Measurements from ENCODE around the gene CCRL2.

GRCh38 chr3:46399098-46399497 is 8.0 kb upstream of the CCRL2 start:
- TF ChIP-seq CTCF (conservative IDR thresholded peaks at IDR 0.05 in 1 of 2, IDR thresholded peaks at IDR 0.05 in 1 of 2; ENCODE audit: low read depth in 1 of 2, low read length in 2 of 2) (no peak), EZH2 (IDR thresholded peaks at IDR 0.05; ENCODE audit: low read length, missing control alignments) (no peak)
